ENCODE measurements around the gene DNM2.
A peak's percentile ranks its signal among the peaks of the same experiment; 100 is the strongest.

Gene DNM2

GRCh38 chr19:10691883-10692282, 26.0 kb upstream of the DNM2 start:
- no peak for TF ChIP-seq CTCF (IDR thresholded peaks at IDR 0.05; ENCODE audit: low read depth, low read length)
- DNase-seq (ENCODE audit: extremely low read depth, low read depth) = no peak

- TF ChIP-seq CTCF (IDR thresholded peaks at IDR 0.05; ENCODE audit: low read depth, low read length) = no peak
- no peak for DNase-seq (ENCODE audit: extremely low read depth, low read depth)
Observed at GRCh38 chr19:10692673-10693264, 25.1 kb upstream of the DNM2 start.

GRCh38 chr19:10694706-10695307, 23.1 kb upstream of the DNM2 start:
- TF ChIP-seq CTCF (IDR thresholded peaks at IDR 0.05; ENCODE audit: low read depth, low read length) = no peak
- DNase-seq (ENCODE audit: extremely low read depth, low read depth) = no peak

- TF ChIP-seq CTCF (IDR thresholded peaks at IDR 0.05; ENCODE audit: low read depth, low read length) = no peak
- peak; percentile 81 for DNase-seq (ENCODE audit: extremely low read depth, low read depth)
Observed at GRCh38 chr19:10695401-10696398, 22.2 kb upstream of the DNM2 start.

GRCh38 chr19:10699650-10700335, 18.1 kb upstream of the DNM2 start:
- TF ChIP-seq CTCF (IDR thresholded peaks at IDR 0.05; ENCODE audit: low read depth, low read length) = peak; percentile 57
- DNase-seq (ENCODE audit: extremely low read depth, low read depth) = no peak

- no peak for DNase-seq (ENCODE audit: extremely low read depth, low read depth)
- TF ChIP-seq CTCF (IDR thresholded peaks at IDR 0.05; ENCODE audit: low read depth, low read length) = no peak
Observed at GRCh38 chr19:10701955-10702525, 15.8 kb upstream of the DNM2 start.
